Stomach (tissue), 9 donors: Measurements from ENCODE around the gene LRIG1. TPM values are rescaled to one million over a fixed set of nuclear protein-coding genes. Genes with fewer than 3 reads are reported as not detected.

ENCODE experiments used
- DNase-seq, 2 donors: peaks; one replicate each; pipeline versions ENCODE4 v3.0.0 to v3.0.0-alpha.2; 2013 to 2019
- H3K27ac ChIP-seq, 5 donors: fragments of 200-600 bp in 4 of 5; sonication (generic) in 4 of 5; one replicate each; pipeline ENCODE4 v1.5.1; 2013 to 2019; ENCODE audit warnings: mild to moderate bottlenecking in 1 of 5, moderate library complexity in 1 of 5
- H3K27me3 ChIP-seq, 3 donors: fragments of 200-600 bp; sonication (generic); one replicate each; pipeline ENCODE4 v1.5.1; 2017 to 2019; ENCODE audit warnings: mixed run types in 1 of 3
- H3K36me3 ChIP-seq, 4 donors: fragments of 200-600 bp; sonication (generic); 1 replicate in 3 of 4; 2 replicates in 1 of 4; pipeline ENCODE4 v1.5.1; 2016 to 2019
- H3K4me1 ChIP-seq, 4 donors: fragments of 200-600 bp; sonication (generic); one replicate each; pipeline ENCODE4 v1.5.1; 2016 to 2019
- H3K4me3 ChIP-seq, 4 donors: fragments of 200-600 bp; sonication (generic) in 3 of 4; one replicate each; pipeline ENCODE4 v1.5.1; 2016 to 2019; ENCODE audit warnings: mild to moderate bottlenecking in 1 of 4
- H3K9me3 ChIP-seq, 4 donors: fragments of 200-600 bp; sonication (generic); one replicate each; pipeline ENCODE4 v1.5.1; 2016 to 2019
- CTCF ChIP-seq, 7 experiments: fragments of 450-650 bp in 4 of 7; fragments of 200-600 bp in 3 of 7; sonication (generic) in 3 of 7; IDR thresholded peaks; one replicate each; pipeline ENCODE4 v1.5.1; 2016 to 2019; ENCODE audit warnings: antibody characterized with exemption in 7 of 7, control low read depth in 2 of 7, mild to moderate bottlenecking in 1 of 7
- EP300 ChIP-seq: sonication (generic); formaldehyde crosslinking; IDR thresholded peaks from one replicate; pipeline ENCODE4 v1.6.1; 2017; ENCODE audit warnings: antibody characterized with exemption
- POLR2A ChIP-seq, 4 donors: fragments of 450-650 bp; IDR thresholded peaks; one replicate each; pipeline ENCODE4 v1.6.1; 2016; ENCODE audit warnings: antibody characterized with exemption in 4 of 4, control low read depth in 2 of 4, mild to moderate bottlenecking in 1 of 4, moderate library complexity in 1 of 4
- POLR2AphosphoS5 ChIP-seq, 3 donors: sonication (generic); formaldehyde crosslinking; IDR thresholded peaks; one replicate each; pipeline ENCODE4 v1.6.1; 2016; ENCODE audit warnings: antibody characterized with exemption in 3 of 3
- WGBS, 5 donors: extraction: QIAGEN DNeasy Blood & Tissue Kit in 3 of 5; methylation state at CpG; one replicate each; pipeline versions ENCODE4 v1.1.5 to v1.1.7; 2013 to 2018; 5-methylcytosine and 5-hydroxymethylcytosine counted together
- intact Hi-C: fragments of 100-400 bp; cut with DNase I; formaldehyde crosslinking; loops from one replicate; pipeline ENCODE4 v1.15.1; 2023; ENCODE audit warnings: low total_unique reads
- polyA plus RNA-seq, 3 donors: library from polyadenylated mRNA; stranded (reverse); fragments of 200-250 nt; gene quantifications; one replicate each; pipeline ENCODE4 v1.2.3, GENCODE V29; 2013
- total RNA-seq, 5 donors: library from RNA; depleted of rRNA; stranded (reverse); fragments of >200 nt; gene quantifications; one replicate each; pipeline versions ENCODE4 v1.1.0 to v1.2.3, GENCODE V29; 2014 to 2016
- donor health status: healthy with polysubstance abuse.
- donor health status: Bipolar disorder and iron deficiency.
- donor health status: healthy.

LRIG1 gene
- total and polyA plus RNA-seq, 8 donors = 20.2 to 278 (median 87.0) TPM

- Histone ChIP-seq H3K9me3 (no peaks in the 10 kb centered on the region), H3K4me3 (no peak overlapping the region), H3K36me3 (no peaks in the 10 kb centered on the region), H3K4me1 (no peaks in the 10 kb centered on the region), H3K27me3 (no peaks in the 10 kb centered on the region), H3K27ac (no peak overlapping the region)
- no peak for DNase-seq
- TF ChIP-seq POLR2A (IDR thresholded peaks at IDR 0.05) (no peak), POLR2AphosphoS5 (IDR thresholded peaks at IDR 0.05) (no peak), CTCF (IDR thresholded peaks at IDR 0.05) (no peak), EP300 (no peak)
- 91 to 100% (median 97%) methylated on average over 1 of the region's 1 CpG for WGBS, 5 donors
- intact Hi-C loops = no loop called here
Observed at GRCh38 chr3:66531256-66531655, 30.4 kb upstream of the LRIG1 start.

GRCh38 chr3:66527246-66527645 lies 26.4 kb upstream of the LRIG1 start:
- Histone ChIP-seq H3K9me3 (no peaks in the 10 kb centered on the region), H3K4me1 (no peaks in the 10 kb centered on the region), H3K27ac (no peak overlapping the region), H3K4me3 (no peak overlapping the region), H3K27me3 (peaks cover 0 to 7% (median 0%) of the 10 kb centered on the region in 3 donors), H3K36me3 (no peaks in the 10 kb centered on the region)
- TF ChIP-seq CTCF (IDR thresholded peaks at IDR 0.05) = no peak
- no peak for TF ChIP-seq EP300
- TF ChIP-seq POLR2A (IDR thresholded peaks at IDR 0.05) = no peak
- no peak for TF ChIP-seq POLR2AphosphoS5 (IDR thresholded peaks at IDR 0.05)
- DNase-seq = peak in 1 of 2 donors; percentile 42
- intact Hi-C loops = no loop called here
- WGBS, 5 donors = 66 to 77% (median 71%) methylated on average over 4 of the region's 4 CpGs

- Histone ChIP-seq H3K27me3 (peaks cover 0 to 7% (median 0%) of the 10 kb centered on the region in 3 donors), H3K4me1 (no peaks in the 10 kb centered on the region), H3K9me3 (no peaks in the 10 kb centered on the region), H3K4me3 (no peak overlapping the region), H3K36me3 (no peaks in the 10 kb centered on the region), H3K27ac (no peak overlapping the region)
- no peak for DNase-seq
- intact Hi-C loops = no loop called here
- TF ChIP-seq POLR2AphosphoS5 (IDR thresholded peaks at IDR 0.05) (no peak), CTCF (IDR thresholded peaks at IDR 0.05) (no peak), POLR2A (IDR thresholded peaks at IDR 0.05) (no peak), EP300 (no peak)
- WGBS, 5 donors = 69 to 90% (median 77%) methylated on average over 3 of the region's 3 CpGs
Observed at GRCh38 chr3:66525771-66526170, 24.9 kb upstream of the LRIG1 start.

- Histone ChIP-seq H3K27me3 (peaks cover 0 to 7% (median 0%) of the 10 kb centered on the region in 3 donors), H3K4me1 (no peaks in the 10 kb centered on the region), H3K9me3 (no peaks in the 10 kb centered on the region), H3K36me3 (no peaks in the 10 kb centered on the region), H3K27ac (no peak overlapping the region), H3K4me3 (no peak overlapping the region)
- intact Hi-C loops = no loop called here
- no peak for DNase-seq
- TF ChIP-seq POLR2A (IDR thresholded peaks at IDR 0.05) = no peak
- no peak for TF ChIP-seq CTCF (IDR thresholded peaks at IDR 0.05)
- TF ChIP-seq POLR2AphosphoS5 (IDR thresholded peaks at IDR 0.05) = no peak
- TF ChIP-seq EP300 = no peak
- WGBS, 5 donors = 82 to 90% (median 84%) methylated on average over 2 of the region's 2 CpGs
Observed at GRCh38 chr3:66520724-66521123, 19.9 kb upstream of the LRIG1 start.
